Kidney (tissue), 14 donors: ENCODE measurements around the gene MEF2D. TPM values are rescaled to one million over a fixed set of nuclear protein-coding genes. Genes with fewer than 3 reads are reported as not detected.

Experiments used
- DNase-seq, 5 donors: peaks; one replicate each; pipeline ENCODE4 v3.0.0-alpha.2; 2013 to 2020
- FAIRE-seq: peaks from 2 replicates; lab custom pipeline; 2012; peaks lifted over from hg19 to GRCh38; lab: Jason Lieb, UNC
- H3K27ac ChIP-seq, 2 donors: one replicate each; pipeline ENCODE4 v1.7.0; 2013; ENCODE audit warnings: low read depth in 2 of 2, low read length in 2 of 2, inconsistent platforms in 1 of 2
- H3K27me3 ChIP-seq: one replicate; pipeline ENCODE4 v1.7.1; 2013; ENCODE audit warnings: low read length, inconsistent platforms; ENCODE audit not compliant: control insufficient read depth, insufficient read depth
- H3K36me3 ChIP-seq, 3 donors: one replicate each; pipeline versions ENCODE4 v1.7.0 to v1.7.1; 2013; ENCODE audit warnings: low read length in 3 of 3, control low read depth in 1 of 3, inconsistent platforms in 1 of 3; ENCODE audit not compliant: insufficient read depth in 3 of 3, control insufficient read depth in 2 of 3
- H3K4me1 ChIP-seq, 3 donors: one replicate each; pipeline versions ENCODE4 v1.7.0 to v1.7.1; 2013; ENCODE audit warnings: low read length in 3 of 3, inconsistent platforms in 1 of 3, low read depth in 1 of 3; ENCODE audit not compliant: control insufficient read depth in 2 of 3, insufficient read depth in 2 of 3
- H3K4me3 ChIP-seq, 3 donors: one replicate each; pipeline versions ENCODE4 v1.7.0 to v1.8.1; 2013; ENCODE audit warnings: low read length in 3 of 3, control low read depth in 1 of 3, inconsistent platforms in 1 of 3
- H3K9ac ChIP-seq, 3 donors: one replicate each; pipeline versions ENCODE4 v1.7.0 to v1.7.1; 2013; ENCODE audit warnings: low read length in 3 of 3, control low read depth in 1 of 3, inconsistent platforms in 1 of 3
- H3K9me3 ChIP-seq, 3 donors: one replicate each; pipeline versions ENCODE4 v1.7.0 to v1.7.1; 2013; ENCODE audit warnings: low read length in 3 of 3, control low read depth in 1 of 3, inconsistent platforms in 1 of 3; ENCODE audit not compliant: control insufficient read depth in 2 of 3, insufficient read depth in 1 of 3
- intact Hi-C: fragments of 100-400 bp; cut with DNase I; formaldehyde crosslinking; loops from one replicate; pipeline ENCODE4 v1.11.1; 2022
- polyA plus RNA-seq: library from polyadenylated mRNA; stranded (reverse); fragments of 350-450 nt; fragmentation: Illumina TruSeq; extraction: RNeasy Lipid Tissue Mini Kit (QIAGEN cat#74804); gene quantifications from one replicate; pipeline ENCODE4 v1.2.3, GENCODE V29; 2014; ENCODE audit warnings: low read depth, low replicate concordance; ENCODE audit not compliant: insufficient read depth
- total RNA-seq: library from RNA; stranded (reverse); fragmentation: NEBNext Ultra II Directional; extraction: Animal tissue kit (Norgen Biotek cat#: 25700); gene quantifications from one replicate; pipeline ENCODE4 v1.2.1, GENCODE V29; 2021
- TF ChIP-seq, protein P1 (sequence below): IDR thresholded peaks from 3 replicates; pipeline ENCODE4 v1.5.1; 2012; ENCODE audit warnings: mild to moderate bottlenecking, moderate library complexity, borderline replicate concordance; ENCODE audit not compliant: insufficient read depth; ENCODE audit errors: extremely low read depth
- donor health status: control.
- donor health status: control.
- donor health status: control.
- donor health status: control.
- donor health status: control.
- donor health status: DM: yes; HTN: yes; CAD: no.
- donor health status: Normal renal cell carcinoma (clear cell type).

Gene MEF2D
- total and polyA plus RNA-seq, 2 donors from 2014 or later = 13.7 to 49.3 TPM

DNA sequence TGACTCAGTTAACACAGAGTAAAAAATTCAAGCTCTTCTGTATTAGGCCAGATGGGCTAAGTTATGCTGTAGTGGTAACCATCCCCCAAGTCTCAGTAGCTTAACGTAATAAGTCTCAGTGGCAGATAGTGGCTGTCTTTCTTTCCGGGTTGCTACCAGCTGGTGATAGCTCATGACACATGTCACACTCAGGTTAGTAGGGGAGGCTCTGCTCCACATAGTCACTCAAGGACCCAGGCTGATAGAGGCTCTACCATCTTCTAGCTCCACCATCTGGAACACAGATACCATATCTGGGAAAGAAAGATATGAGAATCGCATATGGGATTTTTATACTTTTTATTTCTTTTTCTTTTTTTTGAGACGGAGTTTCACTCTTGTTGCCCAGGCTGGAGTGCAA is 16.2 kb upstream of the MEF2D start:
- Histone ChIP-seq H3K4me1 (no peaks in the 10 kb centered on the region), H3K36me3 (no peaks in the 10 kb centered on the region), H3K9ac (no peak overlapping the region), H3K4me3 (no peak overlapping the region), H3K27me3 (no peaks in the 10 kb centered on the region), H3K9me3 (no peaks in the 10 kb centered on the region), H3K27ac (no peak overlapping the region)
- no peak for DNase-seq
- TF ChIP-seq, protein P1, sequence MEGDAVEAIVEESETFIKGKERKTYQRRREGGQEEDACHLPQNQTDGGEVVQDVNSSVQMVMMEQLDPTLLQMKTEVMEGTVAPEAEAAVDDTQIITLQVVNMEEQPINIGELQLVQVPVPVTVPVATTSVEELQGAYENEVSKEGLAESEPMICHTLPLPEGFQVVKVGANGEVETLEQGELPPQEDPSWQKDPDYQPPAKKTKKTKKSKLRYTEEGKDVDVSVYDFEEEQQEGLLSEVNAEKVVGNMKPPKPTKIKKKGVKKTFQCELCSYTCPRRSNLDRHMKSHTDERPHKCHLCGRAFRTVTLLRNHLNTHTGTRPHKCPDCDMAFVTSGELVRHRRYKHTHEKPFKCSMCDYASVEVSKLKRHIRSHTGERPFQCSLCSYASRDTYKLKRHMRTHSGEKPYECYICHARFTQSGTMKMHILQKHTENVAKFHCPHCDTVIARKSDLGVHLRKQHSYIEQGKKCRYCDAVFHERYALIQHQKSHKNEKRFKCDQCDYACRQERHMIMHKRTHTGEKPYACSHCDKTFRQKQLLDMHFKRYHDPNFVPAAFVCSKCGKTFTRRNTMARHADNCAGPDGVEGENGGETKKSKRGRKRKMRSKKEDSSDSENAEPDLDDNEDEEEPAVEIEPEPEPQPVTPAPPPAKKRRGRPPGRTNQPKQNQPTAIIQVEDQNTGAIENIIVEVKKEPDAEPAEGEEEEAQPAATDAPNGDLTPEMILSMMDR = no peak
- no peak for FAIRE-seq
- intact Hi-C loops = no loop called here

DNA sequence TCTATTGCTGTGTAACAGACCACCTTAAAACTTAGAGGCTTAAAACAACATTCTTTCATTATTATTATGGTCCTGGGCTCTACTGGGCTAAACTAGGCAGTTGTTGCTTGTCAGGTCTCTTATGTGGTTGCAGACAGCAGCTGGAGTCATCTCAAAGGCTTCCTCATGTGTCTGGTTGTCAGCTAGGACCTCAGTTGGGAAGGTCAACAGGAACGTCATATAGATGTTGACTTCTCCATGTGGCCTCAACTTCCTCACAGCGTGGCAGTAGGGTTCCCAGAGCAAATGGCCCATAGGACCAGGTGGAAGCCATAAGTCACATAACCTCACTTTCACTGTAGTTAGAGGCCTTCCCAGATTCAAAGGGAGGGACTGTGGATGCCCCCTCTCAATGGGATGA is 15.4 kb upstream of the MEF2D start:
- TF ChIP-seq, protein P1 = no peak
- Histone ChIP-seq H3K4me3 (no peak overlapping the region), H3K4me1 (peaks cover 0 to 1% (median 0%) of the 10 kb centered on the region in 3 donors), H3K36me3 (no peaks in the 10 kb centered on the region), H3K27ac (no peak overlapping the region), H3K27me3 (no peaks in the 10 kb centered on the region), H3K9me3 (no peaks in the 10 kb centered on the region), H3K9ac (no peak overlapping the region)
- no peak for FAIRE-seq
- no peak for DNase-seq
- intact Hi-C loops = no loop called here

DNA sequence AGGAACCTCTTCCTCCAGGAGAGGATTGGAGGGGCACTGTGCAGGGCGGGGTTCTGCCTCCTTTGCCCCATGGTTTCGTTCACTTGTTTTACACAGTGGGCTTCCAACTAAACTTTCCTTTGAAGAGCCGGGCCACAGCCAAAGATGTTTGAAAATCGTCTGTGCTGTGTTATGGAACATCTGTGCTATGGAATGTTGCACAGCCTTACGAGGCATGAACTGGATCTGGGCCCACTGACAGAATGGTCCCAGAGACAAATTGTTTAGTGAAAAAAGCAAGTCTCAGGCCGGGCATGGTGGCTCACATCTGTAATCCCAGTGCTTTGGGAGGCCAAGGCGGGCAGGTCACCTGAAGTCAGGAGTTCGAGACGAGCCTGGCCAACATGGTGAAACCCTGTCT is 12.6 kb upstream of the MEF2D start:
- Histone ChIP-seq H3K27ac (no peak overlapping the region), H3K27me3 (no peaks in the 10 kb centered on the region), H3K4me1 (peaks cover 0 to 5% (median 4%) of the 10 kb centered on the region in 3 donors), H3K9ac (no peak overlapping the region), H3K4me3 (no peak overlapping the region), H3K36me3 (no peaks in the 10 kb centered on the region), H3K9me3 (no peaks in the 10 kb centered on the region)
- DNase-seq = peak in 1 of 5 donors; percentile 69
- TF ChIP-seq, protein P1 = no peak
- no peak for FAIRE-seq
- intact Hi-C loops = no loop called here

DNA sequence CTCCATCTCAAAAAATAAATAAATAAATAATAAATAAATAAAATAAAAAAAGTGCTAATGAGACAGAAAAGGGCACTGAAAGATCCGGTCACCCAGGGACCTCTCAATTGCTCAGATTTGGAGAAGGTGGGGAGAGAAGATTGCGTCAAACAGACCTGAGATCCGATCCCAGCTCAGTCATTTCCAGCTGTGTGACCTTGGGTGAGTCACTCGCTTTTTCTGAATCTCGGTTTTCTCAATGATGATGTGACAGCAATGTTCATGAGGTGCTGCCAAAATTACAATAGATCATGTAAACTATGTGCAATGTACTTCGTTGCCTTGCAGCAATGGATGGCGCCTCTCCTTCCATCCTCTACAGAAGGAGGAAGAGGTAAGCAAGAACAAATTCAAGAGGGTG is 11.1 kb upstream of the MEF2D start:
- TF ChIP-seq, protein P1 = no peak
- no peaks in the 10 kb centered on the region for H3K27me3 ChIP-seq
- FAIRE-seq (no peak), DNase-seq (no peak)
- H3K9ac ChIP-seq = no peak overlapping the region
- intact Hi-C loops = no loop called here
- peaks cover 0 to 5% (median 4%) of the 10 kb centered on the region in 3 donors for H3K4me1 ChIP-seq
- H3K36me3 ChIP-seq = no peaks in the 10 kb centered on the region
- no peak overlapping the region for H3K4me3 ChIP-seq
- no peaks in the 10 kb centered on the region for H3K9me3 ChIP-seq
- no peak overlapping the region for H3K27ac ChIP-seq
